ENCODE results near the gene GPR155.
"Not testable (repeated sequence)": the region's sequence is repeated elsewhere in the genome, so short reads cannot be mapped to it uniquely, and the experiment has no call there.

Gene GPR155

DNA sequence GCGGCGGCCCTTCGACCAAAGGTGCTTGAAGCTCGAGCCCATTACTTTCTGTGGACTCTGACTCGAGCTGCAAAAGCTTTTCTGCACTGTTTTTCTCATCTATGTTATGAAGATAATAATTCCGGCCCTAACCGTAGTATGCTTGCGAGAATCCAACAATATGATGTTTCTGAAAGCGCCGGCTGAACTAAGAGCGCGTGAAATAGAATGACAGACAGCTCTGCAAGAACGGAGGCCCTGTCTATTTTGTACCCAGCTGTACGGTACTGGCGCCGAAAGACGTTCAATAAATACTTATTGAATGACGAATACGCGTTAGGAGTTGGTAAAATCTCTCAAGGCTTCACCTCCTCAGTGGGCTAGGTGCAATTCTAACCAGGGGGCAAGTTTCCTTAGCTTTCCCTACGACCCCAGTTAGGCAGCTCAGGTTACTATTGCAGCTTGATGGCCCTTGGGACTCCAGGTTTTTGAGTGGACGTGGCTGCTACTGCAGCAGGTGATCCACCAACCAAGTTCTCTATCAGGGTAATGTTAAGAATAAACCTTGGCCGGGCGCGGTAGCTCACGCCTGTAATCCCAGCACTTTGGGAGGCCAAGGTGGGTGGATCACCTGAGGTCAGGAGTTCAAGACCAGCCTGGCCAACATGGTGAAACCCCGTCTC is 90.7 kb downstream of the GPR155 start:
- in situ Hi-C loops (cut with MboI; ENCODE audit: low sequenced_read_pairs, unreplicated experiment): no loop called here
- TF ChIP-seq, protein P1, sequence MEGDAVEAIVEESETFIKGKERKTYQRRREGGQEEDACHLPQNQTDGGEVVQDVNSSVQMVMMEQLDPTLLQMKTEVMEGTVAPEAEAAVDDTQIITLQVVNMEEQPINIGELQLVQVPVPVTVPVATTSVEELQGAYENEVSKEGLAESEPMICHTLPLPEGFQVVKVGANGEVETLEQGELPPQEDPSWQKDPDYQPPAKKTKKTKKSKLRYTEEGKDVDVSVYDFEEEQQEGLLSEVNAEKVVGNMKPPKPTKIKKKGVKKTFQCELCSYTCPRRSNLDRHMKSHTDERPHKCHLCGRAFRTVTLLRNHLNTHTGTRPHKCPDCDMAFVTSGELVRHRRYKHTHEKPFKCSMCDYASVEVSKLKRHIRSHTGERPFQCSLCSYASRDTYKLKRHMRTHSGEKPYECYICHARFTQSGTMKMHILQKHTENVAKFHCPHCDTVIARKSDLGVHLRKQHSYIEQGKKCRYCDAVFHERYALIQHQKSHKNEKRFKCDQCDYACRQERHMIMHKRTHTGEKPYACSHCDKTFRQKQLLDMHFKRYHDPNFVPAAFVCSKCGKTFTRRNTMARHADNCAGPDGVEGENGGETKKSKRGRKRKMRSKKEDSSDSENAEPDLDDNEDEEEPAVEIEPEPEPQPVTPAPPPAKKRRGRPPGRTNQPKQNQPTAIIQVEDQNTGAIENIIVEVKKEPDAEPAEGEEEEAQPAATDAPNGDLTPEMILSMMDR (IDR thresholded peaks at IDR 0.05; ENCODE audit: borderline replicate concordance, control extremely low read depth, extremely low read depth, insufficient read depth, missing control alignments): no peak
- DNase-seq (ENCODE audit: low spot score): no peak

DNA sequence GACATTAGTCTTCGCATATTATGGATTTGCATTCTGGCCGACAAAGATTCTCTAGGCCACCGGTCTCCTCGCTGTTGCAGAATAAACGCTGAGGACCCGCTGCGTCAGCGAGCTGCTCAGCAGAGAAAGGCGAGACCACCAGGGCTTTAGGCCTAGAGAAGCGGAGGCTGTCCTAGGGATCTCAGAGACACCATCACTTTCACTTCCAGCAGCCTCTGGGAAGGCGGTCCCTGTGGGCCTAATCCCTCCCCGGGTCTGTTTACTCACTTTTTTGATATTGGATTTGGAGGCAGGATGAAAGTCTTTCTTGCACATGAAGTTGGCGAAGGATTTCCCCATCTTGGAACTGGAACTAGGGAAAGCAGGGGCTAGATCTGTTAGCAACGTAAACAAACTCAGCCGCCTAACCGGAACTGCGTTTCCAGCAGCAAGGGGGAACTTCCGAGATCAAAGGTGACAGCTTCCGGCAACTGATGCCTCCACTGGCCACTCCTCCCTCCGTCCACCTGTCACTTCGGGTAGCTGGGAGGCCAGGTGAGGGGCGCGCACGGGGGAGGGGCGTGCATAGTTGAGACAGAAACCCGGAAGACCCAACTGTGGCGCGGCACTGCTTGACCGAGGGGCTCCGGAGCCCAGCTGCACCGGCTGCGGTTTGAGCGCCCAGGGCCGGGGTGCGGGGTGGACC is 91.4 kb downstream of the GPR155 start, which contains the start of gene SCRN3:
Gene SCRN3, plus strand, starts transcription at position 447 of the 685 bp plus-strand sequence. CDS start 2,554 bp downstream, outside the sequence.
- peak; percentile 92 for DNase-seq (ENCODE audit: low spot score)
- in situ Hi-C loops (cut with MboI; ENCODE audit: low sequenced_read_pairs, unreplicated experiment): no loop called here
- TF ChIP-seq, protein P1 (IDR thresholded peaks at IDR 0.05; ENCODE audit: borderline replicate concordance, control extremely low read depth, extremely low read depth, insufficient read depth, missing control alignments): no peak

DNA sequence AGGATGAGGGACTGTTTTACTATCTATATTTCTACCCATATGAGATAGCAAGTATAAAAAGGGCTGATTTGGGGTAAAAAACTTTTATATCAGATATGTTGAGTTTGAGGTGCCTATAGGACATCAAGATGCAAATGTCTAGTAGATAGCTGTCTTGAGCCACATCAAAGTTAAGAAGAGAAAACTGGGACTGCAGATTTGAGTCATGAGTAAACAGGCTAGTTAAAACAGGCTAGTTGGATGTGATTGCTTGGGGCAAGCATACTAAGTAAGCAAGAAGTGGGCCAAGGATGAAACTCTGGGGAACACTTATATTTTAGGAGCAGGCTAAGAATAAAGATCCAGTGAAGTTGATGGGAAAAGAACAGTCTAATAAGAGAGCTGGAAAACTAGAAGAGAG is 94.1 kb downstream of the GPR155 start:
- in situ Hi-C loops (cut with MboI; ENCODE audit: low sequenced_read_pairs, unreplicated experiment): no loop called here
- TF ChIP-seq, protein P1 (IDR thresholded peaks at IDR 0.05; ENCODE audit: borderline replicate concordance, control extremely low read depth, extremely low read depth, insufficient read depth, missing control alignments): no peak
- DNase-seq (ENCODE audit: low spot score): no peak

DNA sequence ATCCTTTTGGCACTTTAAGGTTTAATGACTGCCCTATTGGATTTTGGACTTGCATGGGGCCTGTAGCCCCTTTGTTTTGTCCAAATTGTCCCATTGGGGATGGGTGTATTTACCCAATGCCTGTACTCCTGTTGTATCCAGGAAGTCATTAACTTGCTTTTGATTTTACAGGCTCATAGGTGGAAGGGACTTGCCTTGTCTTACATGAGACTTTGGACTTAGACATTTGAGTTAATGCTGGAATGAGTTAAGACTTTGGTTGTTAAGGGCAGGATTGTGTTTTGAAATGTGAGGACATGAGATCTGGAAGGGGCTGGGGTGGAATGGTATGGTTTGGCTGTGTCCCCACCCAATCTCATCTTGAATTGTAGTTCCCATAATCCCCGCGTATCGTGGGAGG is 96.5 kb downstream of the GPR155 start:
- in situ Hi-C loops (cut with MboI; ENCODE audit: low sequenced_read_pairs, unreplicated experiment); DNase-seq (ENCODE audit: low spot score): not testable (repeated sequence)

DNA sequence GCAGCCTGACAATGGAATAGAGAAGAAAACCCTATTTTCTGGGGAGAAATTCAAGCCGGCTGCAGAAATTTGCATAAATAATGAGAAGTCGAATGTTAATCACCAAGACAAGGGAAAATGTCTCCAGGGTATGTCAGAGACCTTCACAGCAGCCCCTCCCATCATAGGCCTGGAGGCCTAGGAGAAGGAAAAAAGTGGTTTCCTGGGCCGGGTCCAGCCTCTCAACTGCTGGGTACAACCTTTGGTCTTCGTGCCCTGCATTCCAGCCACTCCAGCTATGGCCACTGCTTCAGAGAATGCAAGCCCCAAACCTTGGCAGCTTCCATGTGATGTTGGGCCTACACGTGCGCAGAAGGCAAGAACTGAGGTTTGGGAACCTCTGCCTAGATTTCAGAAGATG is 97.3 kb downstream of the GPR155 start:
- in situ Hi-C loops (cut with MboI; ENCODE audit: low sequenced_read_pairs, unreplicated experiment): no loop called here
- TF ChIP-seq, protein P1 (IDR thresholded peaks at IDR 0.05; ENCODE audit: borderline replicate concordance, control extremely low read depth, extremely low read depth, insufficient read depth, missing control alignments): no peak
- no peak for DNase-seq (ENCODE audit: low spot score)

DNA sequence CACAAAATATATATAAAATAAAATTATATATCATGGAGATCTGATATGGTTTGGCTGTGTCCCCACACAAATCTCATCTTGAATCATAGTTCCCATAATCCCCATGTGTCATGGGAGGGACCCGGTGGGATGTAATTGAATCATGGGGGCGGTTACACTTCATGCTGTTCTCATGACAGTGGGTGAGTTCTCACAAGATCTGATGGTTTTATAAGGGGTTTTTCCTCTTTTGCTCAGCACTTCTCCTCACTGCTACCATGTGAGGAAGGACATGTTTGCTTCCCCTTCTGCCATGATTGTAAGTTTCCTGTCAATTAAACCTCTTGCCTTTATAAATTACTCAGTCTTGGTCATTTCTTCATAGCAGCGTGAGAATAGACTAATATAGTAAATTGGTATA is 98.1 kb downstream of the GPR155 start:
- DNase-seq (ENCODE audit: low spot score); in situ Hi-C loops (cut with MboI; ENCODE audit: low sequenced_read_pairs, unreplicated experiment): not testable (repeated sequence)

DNA sequence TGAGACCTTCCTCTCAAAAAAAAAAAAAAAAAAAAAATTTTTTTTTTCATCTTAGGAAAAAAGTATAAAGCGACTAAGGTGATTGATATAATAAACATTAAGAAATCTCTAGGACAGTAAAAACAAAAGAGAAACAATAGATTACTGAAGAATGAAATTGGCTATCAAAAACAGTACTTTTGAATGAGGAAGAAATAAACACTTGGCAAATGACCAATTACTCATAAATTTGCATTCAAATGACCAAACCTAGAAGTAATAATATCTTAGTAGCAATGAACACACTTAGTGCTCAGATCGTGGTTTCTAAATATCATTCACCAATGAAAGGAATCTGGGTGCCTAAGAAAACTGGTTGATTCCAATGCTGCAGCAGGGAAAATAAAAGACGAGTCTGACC is 101.6 kb downstream of the GPR155 start:
- DNase-seq (ENCODE audit: low spot score): no peak
- in situ Hi-C loops (cut with MboI; ENCODE audit: low sequenced_read_pairs, unreplicated experiment): no loop called here
- TF ChIP-seq, protein P1 (IDR thresholded peaks at IDR 0.05; ENCODE audit: borderline replicate concordance, control extremely low read depth, extremely low read depth, insufficient read depth, missing control alignments): no peak

All from GM13976 (cell line).